NB4 (cell line): Measurements from ENCODE around the gene TMEM30A.

Experiments
- CTCF ChIP-seq: IDR thresholded peaks from one replicate; pipeline ENCODE4 v1.5.1; 2012; ENCODE audit warnings: low read depth, low read length
- MAX ChIP-seq: IDR thresholded peaks from 2 replicates; pipeline ENCODE4 v1.6.1; 2011; ENCODE audit warnings: low read depth, low read length
- POLR2A ChIP-seq: IDR thresholded peaks from 2 replicates; pipeline ENCODE4 v1.6.1; 2011; ENCODE audit warnings: mild to moderate bottlenecking; ENCODE audit not compliant: insufficient read length; ENCODE audit errors: extremely low read depth

DNA sequence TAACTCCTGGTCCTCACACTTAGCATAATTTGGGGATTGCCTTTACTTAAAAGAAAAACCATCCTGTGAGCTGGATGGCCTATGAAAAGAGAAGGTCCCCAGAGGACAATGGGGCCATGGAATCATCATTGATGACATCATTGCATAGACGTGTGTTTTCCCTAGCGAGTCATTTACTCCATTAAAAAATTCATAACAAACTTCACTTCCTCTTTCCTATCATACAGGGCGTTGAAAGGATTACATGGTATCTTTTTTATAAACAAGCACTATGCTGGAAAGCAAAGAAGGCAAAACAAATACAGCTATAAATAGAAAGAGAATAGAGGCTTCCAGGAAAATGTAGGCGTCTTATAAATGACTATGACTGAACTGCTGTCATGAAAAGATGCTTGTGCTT lies 67.4 kb downstream of the TMEM30A start:
- TF ChIP-seq CTCF (no peak), POLR2A (no peak), MAX (no peak)
